Measurements from ENCODE around the gene NKX2-2. TPM values are rescaled to one million over a fixed set of nuclear protein-coding genes. Genes with fewer than 3 reads are reported as not detected.
A peak's percentile ranks its signal among the peaks of the same experiment; 100 is the strongest.

NKX2-2 gene
- total RNA-seq, 1 donor from 2014 or later = not detected

GRCh38 chr20:21511485-21511849 lies 2.4 kb downstream of the NKX2-2 start:
- ATAC-seq (no peak), DNase-seq (ENCODE audit: missing footprints) (no peak)
- intact Hi-C loops (cut with DNase I) = no loop called here

GRCh38 chr20:21510414-21511384 lies 3.2 kb downstream of the NKX2-2 start:
- intact Hi-C loops (cut with DNase I) = no loop called here
- no peak for ATAC-seq
- DNase-seq (ENCODE audit: missing footprints) = no peak

GRCh38 chr20:21509597-21510371 lies 4.1 kb downstream of the NKX2-2 start:
- intact Hi-C loops (cut with DNase I) = loop anchor here (5.0 kb wide), 1 partner anchor 647 kb away; no protein-coding TSS in a partner anchor
- ATAC-seq = no peak
- no peak for DNase-seq (ENCODE audit: missing footprints)

GRCh38 chr20:21509079-21509596 lies 4.7 kb downstream of the NKX2-2 start:
- DNase-seq (ENCODE audit: missing footprints) (no peak), ATAC-seq (no peak)
- intact Hi-C loops (cut with DNase I) = loop anchor here (5.0 kb wide), 1 partner anchor 647 kb away; no protein-coding TSS in a partner anchor

GRCh38 chr20:21508230-21509078 lies 5.4 kb downstream of the NKX2-2 start:
- ATAC-seq (no peak), DNase-seq (ENCODE audit: missing footprints) (no peak)
- intact Hi-C loops (cut with DNase I) = loop anchor here (5.0 kb wide), 1 partner anchor 646 kb away; no protein-coding TSS in a partner anchor

GRCh38 chr20:21507400-21508229 lies 6.2 kb downstream of the NKX2-2 start:
- intact Hi-C loops (cut with DNase I) = loop anchor here (5.0 kb wide), 1 partner anchor 645 kb away; no protein-coding TSS in a partner anchor
- DNase-seq (ENCODE audit: missing footprints) = no peak
- no peak for ATAC-seq

GRCh38 chr20:21505810-21506530 lies 7.9 kb downstream of the NKX2-2 start:
- intact Hi-C loops (cut with DNase I) = loop anchor here (1.0 to 5.0 kb wide), 2 partner anchors 271 to 644 kb away; no protein-coding TSS in a partner anchor
- ATAC-seq (peak; percentile 72), DNase-seq (ENCODE audit: missing footprints) (peak; percentile 82)

- DNase-seq (ENCODE audit: missing footprints) = peak; percentile 93
- ATAC-seq = peak; percentile 58
- intact Hi-C loops (cut with DNase I) = loop anchor here (1.0 to 5.0 kb wide), 2 partner anchors 270 to 643 kb away; no protein-coding TSS in a partner anchor
These were observed 8.6 kb downstream of the NKX2-2 start for GRCh38 chr20:21505161-21505809.

GRCh38 chr20:21504323-21504722 lies 9.5 kb downstream of the NKX2-2 start:
- intact Hi-C loops (cut with DNase I) = no loop called here
- DNase-seq (ENCODE audit: missing footprints) (no peak), ATAC-seq (no peak)

- no peak for DNase-seq (ENCODE audit: missing footprints)
- no peak for ATAC-seq
- intact Hi-C loops (cut with DNase I) = no loop called here
These were observed 10.5 kb downstream of the NKX2-2 start for GRCh38 chr20:21503345-21503744.

- ATAC-seq (no peak), DNase-seq (ENCODE audit: missing footprints) (no peak)
- intact Hi-C loops (cut with DNase I) = no loop called here
These were observed 12.7 kb downstream of the NKX2-2 start for GRCh38 chr20:21501184-21501583.

- ATAC-seq = no peak
- DNase-seq (ENCODE audit: missing footprints) = no peak
- intact Hi-C loops (cut with DNase I) = no loop called here
These were observed 13.3 kb downstream of the NKX2-2 start for GRCh38 chr20:21500599-21500998.

GRCh38 chr20:21499641-21500040 lies 14.2 kb downstream of the NKX2-2 start:
- intact Hi-C loops (cut with DNase I) = no loop called here
- no peak for ATAC-seq

GRCh38 chr20:21498635-21499034 lies 15.2 kb downstream of the NKX2-2 start:
- ATAC-seq (no peak), DNase-seq (ENCODE audit: missing footprints) (no peak)
- intact Hi-C loops (cut with DNase I) = no loop called here

More at GRCh38 chr20:21499641-21500040, 14.2 kb downstream of the NKX2-2 start:
- DNase-seq (ENCODE audit: missing footprints) = no peak

GRCh38 chr20:21498195-21498594 lies 15.7 kb downstream of the NKX2-2 start:
- intact Hi-C loops (cut with DNase I) = no loop called here
- no peak for DNase-seq (ENCODE audit: missing footprints)
- ATAC-seq = no peak

GRCh38 chr20:21496452-21496851 lies 17.4 kb downstream of the NKX2-2 start:
- ATAC-seq (no peak), DNase-seq (ENCODE audit: missing footprints) (no peak)
- intact Hi-C loops (cut with DNase I) = no loop called here
